ENCODE measurements around the gene CDYL.

DNA sequence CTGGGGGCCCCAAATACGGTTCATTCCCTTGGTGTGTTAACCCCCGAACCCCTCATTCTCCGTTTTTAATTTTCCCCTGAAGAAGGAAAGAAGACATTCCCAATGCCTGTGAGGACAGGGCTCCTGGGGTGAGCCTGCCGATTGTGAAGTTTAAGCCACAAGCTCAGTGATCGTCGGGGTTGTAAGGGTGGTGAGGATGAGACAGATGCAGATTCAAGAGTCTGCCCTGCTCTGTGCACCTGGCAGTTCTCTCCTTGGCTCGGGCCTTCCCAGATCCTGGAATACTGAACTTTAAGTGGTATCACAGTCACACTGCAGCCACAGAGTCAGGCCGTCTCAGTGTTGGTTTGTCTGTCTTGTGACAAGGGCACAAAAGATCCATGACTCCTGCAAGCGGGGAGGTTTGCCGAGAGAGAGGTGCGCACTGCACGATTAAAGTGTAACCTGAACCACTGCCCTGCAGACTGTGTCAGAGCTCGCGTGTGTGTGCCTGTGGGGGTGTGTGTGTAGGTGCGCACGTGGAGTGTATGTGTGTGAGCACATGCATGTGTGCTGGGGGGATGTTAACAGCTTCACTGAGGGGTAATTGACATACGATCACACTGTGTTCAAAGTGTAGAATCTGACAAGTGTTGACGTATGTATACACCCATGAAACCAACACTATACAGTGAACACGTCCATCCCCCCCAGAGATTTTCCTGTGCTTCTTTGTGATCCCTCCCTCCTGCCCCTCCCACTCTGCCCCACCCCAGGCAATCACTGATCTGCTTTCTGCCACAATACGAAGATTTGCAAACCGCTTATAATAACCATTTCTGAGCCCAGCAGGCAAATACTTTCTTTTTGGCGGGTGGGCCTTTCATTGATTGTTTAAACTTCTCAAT, 188.7 kb downstream of the CDYL start:
- TF ChIP-seq, protein P1, sequence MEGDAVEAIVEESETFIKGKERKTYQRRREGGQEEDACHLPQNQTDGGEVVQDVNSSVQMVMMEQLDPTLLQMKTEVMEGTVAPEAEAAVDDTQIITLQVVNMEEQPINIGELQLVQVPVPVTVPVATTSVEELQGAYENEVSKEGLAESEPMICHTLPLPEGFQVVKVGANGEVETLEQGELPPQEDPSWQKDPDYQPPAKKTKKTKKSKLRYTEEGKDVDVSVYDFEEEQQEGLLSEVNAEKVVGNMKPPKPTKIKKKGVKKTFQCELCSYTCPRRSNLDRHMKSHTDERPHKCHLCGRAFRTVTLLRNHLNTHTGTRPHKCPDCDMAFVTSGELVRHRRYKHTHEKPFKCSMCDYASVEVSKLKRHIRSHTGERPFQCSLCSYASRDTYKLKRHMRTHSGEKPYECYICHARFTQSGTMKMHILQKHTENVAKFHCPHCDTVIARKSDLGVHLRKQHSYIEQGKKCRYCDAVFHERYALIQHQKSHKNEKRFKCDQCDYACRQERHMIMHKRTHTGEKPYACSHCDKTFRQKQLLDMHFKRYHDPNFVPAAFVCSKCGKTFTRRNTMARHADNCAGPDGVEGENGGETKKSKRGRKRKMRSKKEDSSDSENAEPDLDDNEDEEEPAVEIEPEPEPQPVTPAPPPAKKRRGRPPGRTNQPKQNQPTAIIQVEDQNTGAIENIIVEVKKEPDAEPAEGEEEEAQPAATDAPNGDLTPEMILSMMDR (IDR thresholded peaks at IDR 0.05) = no peak
- no peak for TF ChIP-seq POLR2A (IDR thresholded peaks at IDR 0.05)
